ENCODE data around the gene LIMS2.

LIMS2 gene

GRCh38 chr2:127630864-127631540, 44.3 kb downstream of the LIMS2 start:
- no peak for DNase-seq
- TF ChIP-seq POLR2A (IDR thresholded peaks at IDR 0.05; ENCODE audit: low read length) (no peak), GATA1 (IDR thresholded peaks at IDR 0.05; ENCODE audit: low read depth, low read length) (no peak)

- TF ChIP-seq GATA1 (IDR thresholded peaks at IDR 0.05; ENCODE audit: low read depth, low read length) (no peak), POLR2A (IDR thresholded peaks at IDR 0.05; ENCODE audit: low read length) (no peak)
- DNase-seq = no peak
Observed at GRCh38 chr2:127630096-127630863, 45.0 kb downstream of the LIMS2 start.

- DNase-seq = no peak
- TF ChIP-seq GATA1 (IDR thresholded peaks at IDR 0.05; ENCODE audit: low read depth, low read length) (no peak), POLR2A (IDR thresholded peaks at IDR 0.05; ENCODE audit: low read length) (no peak)
Observed at GRCh38 chr2:127629637-127630036, 45.7 kb downstream of the LIMS2 start.

- TF ChIP-seq GATA1 (IDR thresholded peaks at IDR 0.05; ENCODE audit: low read depth, low read length) = no peak
- no peak for DNase-seq
Observed at GRCh38 chr2:127628767-127629614, 46.3 kb downstream of the LIMS2 start.

GRCh38 chr2:127627740-127628571, 47.4 kb downstream of the LIMS2 start:
- no peak for DNase-seq
- TF ChIP-seq GATA1 (IDR thresholded peaks at IDR 0.05; ENCODE audit: low read depth, low read length) (no peak), POLR2A (IDR thresholded peaks at IDR 0.05; ENCODE audit: low read length) (no peak)

GRCh38 chr2:127626917-127627739, 48.2 kb downstream of the LIMS2 start:
- no peak for DNase-seq
- no peak for TF ChIP-seq POLR2A (IDR thresholded peaks at IDR 0.05; ENCODE audit: low read length)
- TF ChIP-seq GATA1 (IDR thresholded peaks at IDR 0.05; ENCODE audit: low read depth, low read length) = no peak

- TF ChIP-seq GATA1 (IDR thresholded peaks at IDR 0.05; ENCODE audit: low read depth, low read length) (no peak), POLR2A (IDR thresholded peaks at IDR 0.05; ENCODE audit: low read length) (no peak)
- no peak for DNase-seq
Observed at GRCh38 chr2:127626175-127626574, 49.2 kb downstream of the LIMS2 start.

- TF ChIP-seq POLR2A (IDR thresholded peaks at IDR 0.05; ENCODE audit: low read length) = no peak
- TF ChIP-seq GATA1 (IDR thresholded peaks at IDR 0.05; ENCODE audit: low read depth, low read length) = no peak
- no peak for DNase-seq
Observed at GRCh38 chr2:127625572-127625951, 49.8 kb downstream of the LIMS2 start.

- no peak for DNase-seq
- TF ChIP-seq POLR2A (IDR thresholded peaks at IDR 0.05; ENCODE audit: low read length) (no peak), GATA1 (IDR thresholded peaks at IDR 0.05; ENCODE audit: low read depth, low read length) (no peak)
Observed at GRCh38 chr2:127624756-127625571, 50.4 kb downstream of the LIMS2 start.

- no peak for DNase-seq
- TF ChIP-seq GATA1 (IDR thresholded peaks at IDR 0.05; ENCODE audit: low read depth, low read length) (no peak), POLR2A (IDR thresholded peaks at IDR 0.05; ENCODE audit: low read length) (no peak)
Observed at GRCh38 chr2:127624320-127624755, 51.0 kb downstream of the LIMS2 start.

GRCh38 chr2:127623388-127624319, 51.7 kb downstream of the LIMS2 start:
- no peak for DNase-seq
- TF ChIP-seq GATA1 (IDR thresholded peaks at IDR 0.05; ENCODE audit: low read depth, low read length) = no peak
- no peak for TF ChIP-seq POLR2A (IDR thresholded peaks at IDR 0.05; ENCODE audit: low read length)

Measured in erythroblast (primary cell).